C4-2B (cell line): Measurements from ENCODE around the gene ESRRB.

Experiments used
- H3K27ac ChIP-seq: fragments of 450-650 bp; 2 replicates; pipeline ENCODE4 v1.5.1; 2017
- ZFX ChIP-seq: fragments of 450-650 bp; IDR thresholded peaks from 2 replicates; pipeline ENCODE4 v1.6.1; 2017
- TF ChIP-seq, protein P1 (sequence below): fragments of 450-650 bp; conservative IDR thresholded peaks from 2 replicates; pipeline ENCODE4 v1.5.1; 2017; ENCODE audit warnings: mild to moderate bottlenecking

The ESRRB gene

GRCh38 chr14:76331328-76332011, 44.5 kb upstream of the ESRRB start:
- TF ChIP-seq, protein P1, sequence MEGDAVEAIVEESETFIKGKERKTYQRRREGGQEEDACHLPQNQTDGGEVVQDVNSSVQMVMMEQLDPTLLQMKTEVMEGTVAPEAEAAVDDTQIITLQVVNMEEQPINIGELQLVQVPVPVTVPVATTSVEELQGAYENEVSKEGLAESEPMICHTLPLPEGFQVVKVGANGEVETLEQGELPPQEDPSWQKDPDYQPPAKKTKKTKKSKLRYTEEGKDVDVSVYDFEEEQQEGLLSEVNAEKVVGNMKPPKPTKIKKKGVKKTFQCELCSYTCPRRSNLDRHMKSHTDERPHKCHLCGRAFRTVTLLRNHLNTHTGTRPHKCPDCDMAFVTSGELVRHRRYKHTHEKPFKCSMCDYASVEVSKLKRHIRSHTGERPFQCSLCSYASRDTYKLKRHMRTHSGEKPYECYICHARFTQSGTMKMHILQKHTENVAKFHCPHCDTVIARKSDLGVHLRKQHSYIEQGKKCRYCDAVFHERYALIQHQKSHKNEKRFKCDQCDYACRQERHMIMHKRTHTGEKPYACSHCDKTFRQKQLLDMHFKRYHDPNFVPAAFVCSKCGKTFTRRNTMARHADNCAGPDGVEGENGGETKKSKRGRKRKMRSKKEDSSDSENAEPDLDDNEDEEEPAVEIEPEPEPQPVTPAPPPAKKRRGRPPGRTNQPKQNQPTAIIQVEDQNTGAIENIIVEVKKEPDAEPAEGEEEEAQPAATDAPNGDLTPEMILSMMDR, result no peak
- TF ChIP-seq ZFX, result no peak
- no peak overlapping the region for H3K27ac ChIP-seq

DNA sequence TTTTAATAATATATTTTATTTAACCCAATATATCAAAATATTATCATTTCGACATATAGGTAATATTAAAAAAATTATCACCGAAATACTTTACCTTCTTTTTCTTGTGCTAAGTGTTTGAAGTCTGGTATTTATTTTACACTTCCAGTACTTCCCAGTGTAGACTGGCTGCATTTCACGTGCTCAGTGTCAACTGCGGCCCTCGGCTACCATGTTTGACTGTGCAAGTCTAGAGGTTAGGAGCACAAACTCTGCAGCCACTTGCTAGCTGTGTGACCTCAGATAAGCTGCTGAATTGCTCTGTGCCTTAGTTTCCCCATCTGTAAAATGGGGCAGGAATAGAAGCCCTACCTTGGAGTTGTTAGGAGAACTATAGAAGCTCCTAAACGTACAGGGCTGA, 42.3 kb upstream of the ESRRB start:
- H3K27ac ChIP-seq, result no peak overlapping the region
- no peak for TF ChIP-seq ZFX
- TF ChIP-seq, protein P1, result no peak

GRCh38 chr14:76334316-76334715, 41.6 kb upstream of the ESRRB start:
- no peak overlapping the region for H3K27ac ChIP-seq
- no peak for TF ChIP-seq ZFX
- TF ChIP-seq, protein P1, result no peak

DNA sequence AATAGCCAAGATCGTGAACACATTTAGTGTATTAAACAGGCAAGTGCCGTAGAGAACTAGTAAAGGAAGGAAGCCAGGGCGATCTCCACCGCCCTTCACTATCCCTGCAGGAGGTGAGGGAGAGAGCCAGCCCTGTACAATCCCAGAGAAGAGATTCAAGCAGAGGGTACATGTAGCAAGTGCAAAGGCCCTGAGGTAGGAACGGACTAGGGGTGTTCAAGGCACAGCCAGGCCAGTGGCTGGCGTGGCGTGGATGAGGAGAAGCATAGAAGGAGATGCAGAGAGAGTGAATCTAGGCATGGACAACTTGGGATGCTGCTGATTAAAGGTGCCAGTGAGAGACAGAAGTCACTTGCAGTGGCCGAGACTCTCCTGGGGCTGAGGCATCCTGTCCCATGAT, 39.1 kb upstream of the ESRRB start:
- no peak for TF ChIP-seq ZFX
- TF ChIP-seq, protein P1, result no peak

DNA sequence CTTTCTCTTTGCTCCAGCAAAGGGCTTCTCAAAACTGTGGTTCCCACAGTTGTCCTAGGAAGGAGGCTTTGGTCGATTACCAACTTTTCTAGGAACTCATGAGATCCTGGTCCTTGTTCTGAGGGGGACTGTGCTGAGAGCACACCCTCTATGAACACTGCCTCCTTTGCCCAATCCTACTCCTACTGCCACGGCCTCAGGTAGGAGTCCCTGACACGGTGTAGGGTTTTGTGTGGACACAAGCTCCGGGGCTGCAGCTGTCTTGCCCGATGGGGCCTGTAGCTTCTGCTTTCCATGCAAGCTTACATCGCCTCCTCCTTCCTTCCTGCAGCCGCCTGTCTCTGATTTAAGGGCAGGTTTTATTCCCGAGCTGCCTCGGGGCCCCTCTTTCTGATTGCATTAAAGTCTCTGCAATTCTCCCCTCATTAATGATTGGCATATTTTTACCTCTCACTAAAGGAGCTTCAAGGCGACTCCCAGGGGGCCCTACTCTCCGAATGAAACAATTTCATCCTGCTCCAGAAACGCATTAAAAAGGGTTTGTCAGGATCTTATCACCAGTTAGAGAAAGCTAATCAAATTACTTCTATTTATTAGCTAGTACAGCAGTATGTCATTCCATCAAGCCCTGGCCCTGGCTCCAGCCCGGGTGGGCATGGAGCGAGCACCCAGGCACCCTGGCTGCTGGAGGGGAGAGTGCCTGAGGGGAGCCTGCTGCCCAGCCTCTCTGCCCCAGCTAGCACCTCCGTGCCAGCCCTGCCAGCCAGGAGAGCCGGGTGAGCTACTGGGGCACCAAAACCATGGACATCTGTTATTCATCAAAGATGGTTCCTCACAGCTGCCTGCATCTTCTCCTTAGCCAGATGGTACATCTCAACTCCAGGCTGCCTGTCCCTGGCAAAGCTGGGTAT, 38.0 kb upstream of the ESRRB start:
- TF ChIP-seq ZFX, result no peak
- TF ChIP-seq, protein P1, result no peak
- no peak overlapping the region for H3K27ac ChIP-seq

More for the DNA sequence above, 39.1 kb upstream of the ESRRB start:
- H3K27ac ChIP-seq, result no peak overlapping the region

- TF ChIP-seq, protein P1, result no peak
- TF ChIP-seq ZFX, result no peak
- no peak overlapping the region for H3K27ac ChIP-seq
Observed at GRCh38 chr14:76339728-76340615, 36.0 kb upstream of the ESRRB start.
